Measurements from ENCODE around the gene AADACL4.
A peak's percentile ranks its signal among the peaks of the same experiment; 100 is the strongest.

AADACL4 gene

GRCh38 chr1:12613180-12613579 is 30.7 kb upstream of the AADACL4 start:
- no peak for DNase-seq (ENCODE audit: low read depth in 2 of 2)

GRCh38 chr1:12614402-12615158 is 29.3 kb upstream of the AADACL4 start:
- DNase-seq (ENCODE audit: low read depth in 2 of 2): no peak

- DNase-seq (ENCODE audit: low read depth in 2 of 2): no peak
Observed at GRCh38 chr1:12615159-12615864, 28.6 kb upstream of the AADACL4 start.

- no peak for DNase-seq (ENCODE audit: low read depth in 2 of 2)
Observed at GRCh38 chr1:12615865-12616708, 27.8 kb upstream of the AADACL4 start.

GRCh38 chr1:12616709-12617373 is 27.0 kb upstream of the AADACL4 start:
- no peak for DNase-seq (ENCODE audit: low read depth in 2 of 2)

GRCh38 chr1:12617511-12617900 is 26.4 kb upstream of the AADACL4 start:
- no peak for DNase-seq (ENCODE audit: low read depth in 2 of 2)

- DNase-seq (ENCODE audit: low read depth in 2 of 2): peak; percentile 60 to 66
Observed at GRCh38 chr1:12617901-12618660, 25.8 kb upstream of the AADACL4 start, which contains the start of gene DHRS3. Gene DHRS3 (minus strand): TSS chr1:12618210. CDS start chr1:12617348, 862 bp downstream.

GRCh38 chr1:12618661-12618964 is 25.3 kb upstream of the AADACL4 start:
- no peak for DNase-seq (ENCODE audit: low read depth in 2 of 2)

- peak; percentile 63 to 69 for DNase-seq (ENCODE audit: low read depth in 2 of 2)
Observed at GRCh38 chr1:12618965-12619791, 24.7 kb upstream of the AADACL4 start.

GRCh38 chr1:12619792-12620487 is 23.9 kb upstream of the AADACL4 start:
- DNase-seq (ENCODE audit: low read depth in 2 of 2): peak; percentile 63 to 68

- DNase-seq (ENCODE audit: low read depth in 2 of 2): no peak
Observed at GRCh38 chr1:12620488-12620865, 23.4 kb upstream of the AADACL4 start.

- DNase-seq (ENCODE audit: low read depth in 2 of 2): no peak
Observed at GRCh38 chr1:12620931-12621330, 23.0 kb upstream of the AADACL4 start.

GRCh38 chr1:12621346-12622335 is 22.2 kb upstream of the AADACL4 start:
- DNase-seq (ENCODE audit: low read depth in 2 of 2): no peak

GRCh38 chr1:12622506-12622905 is 21.4 kb upstream of the AADACL4 start:
- no peak for DNase-seq (ENCODE audit: low read depth in 2 of 2)

- DNase-seq (ENCODE audit: low read depth in 2 of 2): no peak
Observed at GRCh38 chr1:12625276-12625675, 18.6 kb upstream of the AADACL4 start.

- DNase-seq (ENCODE audit: low read depth in 2 of 2): no peak
Observed at GRCh38 chr1:12626888-12627287, 17.0 kb upstream of the AADACL4 start.

- DNase-seq (ENCODE audit: low read depth in 2 of 2): no peak
Observed at GRCh38 chr1:12627296-12627695, 16.6 kb upstream of the AADACL4 start.

GRCh38 chr1:12629511-12629956 is 14.4 kb upstream of the AADACL4 start:
- no peak for DNase-seq (ENCODE audit: low read depth in 2 of 2)
